Urothelium cell line (cell line): ENCODE data around the gene GALNT18.

Experiments used
- DNase-seq: peaks from one replicate; pipeline ENCODE4 v3.0.0; 2011; ENCODE audit warnings: low spot score, mixed read lengths
- FAIRE-seq: peaks from 2 replicates; lab custom pipeline; 2011; peaks lifted over from hg19 to GRCh38; lab: Jason Lieb, UNC

Gene GALNT18

DNA sequence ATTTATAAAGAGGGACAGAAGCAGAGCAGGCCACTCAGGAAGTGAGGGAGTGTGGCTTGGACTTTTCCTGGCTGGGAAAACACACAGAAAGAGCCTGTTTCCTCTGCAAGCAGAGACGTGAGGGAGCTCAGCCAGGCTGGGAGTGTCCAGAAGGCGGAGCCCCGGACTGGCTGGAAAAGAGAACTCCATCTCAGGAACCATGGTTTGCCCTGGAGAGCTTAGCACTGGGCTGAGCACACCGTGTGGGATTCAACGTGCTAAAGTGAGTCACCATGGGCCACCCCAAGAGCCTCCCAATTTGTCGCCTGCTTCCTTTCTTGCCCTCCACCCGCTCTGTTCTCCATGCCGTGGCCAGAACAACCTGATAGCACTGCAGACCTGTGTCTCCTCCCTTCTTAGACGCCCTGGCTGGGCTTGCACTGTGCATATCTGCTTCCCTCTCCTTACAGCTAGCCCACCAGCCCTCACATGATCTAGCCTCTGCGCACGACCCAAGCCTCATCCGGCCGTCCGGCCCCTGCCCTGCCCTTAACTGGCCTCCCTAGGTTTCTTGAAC lies 51.8 kb downstream of the GALNT18 start:
- DNase-seq (no peak), FAIRE-seq (no peak)

DNA sequence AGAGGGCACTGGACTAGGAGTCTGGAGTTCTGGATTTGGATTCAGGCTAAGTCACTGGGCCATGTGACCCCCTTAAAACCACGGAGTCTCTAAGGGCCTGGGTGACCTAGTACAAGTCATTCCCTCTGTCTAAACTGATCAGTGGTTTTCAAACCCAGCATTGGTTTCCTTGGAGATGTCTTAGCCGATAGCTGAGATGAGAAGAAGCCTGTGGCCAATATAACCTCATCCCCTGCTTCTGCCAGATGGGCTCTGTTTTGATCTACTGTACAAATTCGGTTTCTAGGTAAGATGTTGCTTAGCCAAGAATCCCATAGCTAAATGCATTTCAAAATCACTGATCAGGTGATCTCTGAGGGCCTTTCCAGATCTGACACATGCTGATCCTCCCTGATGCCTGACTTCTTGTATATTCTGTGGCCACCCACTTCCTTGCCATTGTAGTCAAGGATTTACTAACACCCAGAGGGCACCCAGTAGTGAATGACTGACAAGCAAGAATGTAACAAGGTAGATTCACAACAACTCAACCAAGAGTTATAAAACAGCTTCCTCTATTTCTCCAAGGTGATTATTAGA lies 53.1 kb downstream of the GALNT18 start:
- no peak for DNase-seq
- no peak for FAIRE-seq

GRCh38 chr11:11567936-11568650 lies 53.7 kb downstream of the GALNT18 start:
- peak; percentile 43 for DNase-seq
- no peak for FAIRE-seq

DNA sequence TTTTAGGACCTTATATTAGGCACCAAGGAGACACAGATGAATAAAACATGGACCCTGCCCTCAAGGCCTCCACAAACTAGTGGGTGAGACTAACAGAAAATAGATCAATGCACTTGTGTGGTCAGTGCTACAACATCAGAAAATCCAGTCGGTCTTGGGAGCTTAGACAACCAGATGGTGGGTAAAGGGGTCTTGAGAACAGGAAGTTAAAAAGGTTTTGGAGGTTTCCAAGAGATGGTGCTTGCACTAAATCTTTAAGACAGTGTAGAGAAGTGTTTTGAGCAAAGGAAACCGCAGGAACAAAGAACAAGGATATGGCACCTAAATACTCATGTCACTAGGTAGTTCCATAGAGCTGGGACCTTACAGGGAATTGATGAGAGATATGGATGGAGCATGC lies 56.2 kb downstream of the GALNT18 start:
- no peak for FAIRE-seq
- DNase-seq, result no peak

DNA sequence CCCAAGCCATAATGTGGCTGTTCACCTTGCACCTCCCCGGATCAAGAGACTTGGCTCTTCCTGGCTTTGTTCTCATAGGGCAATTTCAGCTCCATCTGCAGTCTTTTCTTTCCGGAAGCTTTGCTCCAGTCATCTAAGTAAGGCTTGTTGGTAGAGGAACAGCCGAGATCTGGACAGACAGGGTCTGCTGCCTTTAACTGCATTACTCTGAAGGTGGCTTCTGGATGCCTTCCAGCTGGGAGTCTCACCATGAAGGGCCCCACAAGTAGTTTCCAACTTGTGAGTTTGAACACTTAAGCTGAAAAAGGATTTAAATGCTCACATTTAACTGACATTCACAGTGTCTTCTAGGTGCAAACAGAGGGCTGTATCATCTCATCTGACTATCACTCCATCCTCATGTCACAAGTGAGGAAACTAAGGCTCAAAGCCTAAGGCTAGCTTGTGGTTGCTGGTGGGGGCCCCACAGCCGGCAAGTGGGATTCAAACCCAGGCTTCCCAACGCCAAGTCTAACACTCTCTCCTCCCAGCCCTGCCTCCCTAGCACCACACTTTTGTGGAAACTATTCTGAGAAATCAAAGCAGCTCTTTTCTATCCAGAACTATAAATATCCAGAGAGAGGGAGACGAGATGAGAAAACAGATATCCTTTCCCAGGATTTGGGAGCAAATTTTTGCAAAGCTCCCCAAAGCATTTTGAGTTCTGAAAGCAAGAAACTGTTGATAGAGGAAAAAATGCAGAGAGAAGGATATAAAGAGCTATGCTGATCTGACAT lies 58.4 kb downstream of the GALNT18 start:
- DNase-seq (no peak), FAIRE-seq (no peak)

GRCh38 chr11:11561991-11562390 lies 59.8 kb downstream of the GALNT18 start:
- DNase-seq (no peak), FAIRE-seq (no peak)

GRCh38 chr11:11558826-11559225 lies 63.0 kb downstream of the GALNT18 start:
- DNase-seq (no peak), FAIRE-seq (no peak)

GRCh38 chr11:11558396-11558795 lies 63.4 kb downstream of the GALNT18 start:
- DNase-seq (no peak), FAIRE-seq (no peak)

DNA sequence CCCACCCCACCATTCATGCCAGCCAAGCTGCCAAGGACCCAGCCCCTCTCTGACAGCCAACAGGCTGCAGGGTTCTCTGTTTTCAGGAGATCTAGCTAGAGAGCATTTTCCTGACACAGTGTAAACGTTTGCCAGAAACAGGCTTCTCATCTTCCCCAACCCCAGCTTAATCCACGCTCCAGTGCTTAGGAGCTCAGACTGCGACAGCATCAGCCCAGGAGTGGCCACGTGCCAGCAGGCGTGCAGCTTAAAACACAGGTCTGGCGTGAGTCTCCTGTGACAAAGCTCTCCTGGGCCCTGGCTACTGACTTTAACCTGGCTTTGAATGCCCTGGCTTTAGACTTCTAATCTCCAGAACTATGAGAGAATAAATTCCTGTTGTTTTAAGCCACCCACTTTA lies 66.6 kb downstream of the GALNT18 start:
- no peak for FAIRE-seq
- no peak for DNase-seq

GRCh38 chr11:11553573-11553972 lies 68.2 kb downstream of the GALNT18 start:
- FAIRE-seq (no peak), DNase-seq (no peak)

- DNase-seq, result no peak
- FAIRE-seq, result no peak
These were observed 69.2 kb downstream of the GALNT18 start for GRCh38 chr11:11552529-11553087.

DNA sequence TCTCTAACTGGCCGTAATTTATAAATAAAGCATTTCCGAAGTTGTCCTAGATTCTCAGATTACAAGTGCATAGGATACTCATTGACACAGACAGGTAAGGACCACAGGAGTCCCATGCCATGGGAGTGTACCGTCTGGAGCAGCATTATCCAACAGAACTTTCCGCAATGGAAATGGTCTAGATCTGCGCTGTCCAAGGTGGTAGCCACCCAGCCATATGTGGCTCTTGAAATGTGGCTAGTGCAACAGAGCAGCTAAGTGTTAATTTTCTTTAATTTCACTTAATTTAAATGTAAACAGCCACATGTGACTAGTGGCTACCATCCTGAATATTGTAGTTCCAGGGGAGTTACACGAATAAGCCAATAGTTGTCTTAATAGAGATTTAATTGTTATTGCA lies 71.3 kb downstream of the GALNT18 start:
- DNase-seq, result no peak
- FAIRE-seq, result no peak

- FAIRE-seq (no peak), DNase-seq (no peak)
These were observed 76.2 kb downstream of the GALNT18 start for GRCh38 chr11:11545285-11546275.

- FAIRE-seq (no peak), DNase-seq (no peak)
These were observed 78.1 kb downstream of the GALNT18 start for GRCh38 chr11:11543656-11544055.

GRCh38 chr11:11540157-11540556 lies 81.6 kb downstream of the GALNT18 start:
- no peak for FAIRE-seq
- DNase-seq, result no peak

GRCh38 chr11:11538277-11538960 lies 83.4 kb downstream of the GALNT18 start:
- no peak for DNase-seq
- FAIRE-seq, result no peak

GRCh38 chr11:11537871-11538270 lies 83.9 kb downstream of the GALNT18 start:
- FAIRE-seq, result no peak
- DNase-seq, result no peak

GRCh38 chr11:11537372-11537771 lies 84.4 kb downstream of the GALNT18 start:
- DNase-seq (no peak), FAIRE-seq (no peak)

DNA sequence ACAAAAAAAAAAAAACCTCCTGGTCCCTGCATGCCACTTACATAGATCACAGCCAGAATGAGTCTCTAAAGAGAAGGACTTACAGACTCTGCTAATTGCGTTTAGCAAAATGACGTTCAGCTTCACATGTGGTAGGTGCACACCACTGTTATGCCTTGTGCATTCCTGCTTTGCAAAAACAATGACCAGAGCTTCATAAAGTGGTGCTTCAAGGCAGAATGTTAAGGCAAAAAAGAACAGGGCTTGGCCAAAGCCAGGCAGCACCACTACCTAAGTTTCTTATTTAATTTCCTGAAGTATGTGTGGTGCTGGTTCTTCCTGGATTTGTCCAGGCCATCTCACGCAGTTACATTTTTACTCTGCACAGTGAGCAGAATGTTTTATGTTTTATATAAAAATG lies 85.2 kb downstream of the GALNT18 start:
- DNase-seq (no peak), FAIRE-seq (no peak)

GRCh38 chr11:11535611-11536010 lies 86.2 kb downstream of the GALNT18 start:
- DNase-seq (no peak), FAIRE-seq (no peak)
